IMR-90 (cell line): Measurements from ENCODE around the gene AGFG1. TPM values are rescaled to one million over a fixed set of nuclear protein-coding genes. Genes with fewer than 3 reads are reported as not detected.
A peak's percentile ranks its signal among the peaks of the same experiment; 100 is the strongest.

ENCODE experiments used
- ATAC-seq: fragments of 200-7000 bp; cut with Tn5 transposase; 2 replicates; pipeline ENCODE4 v1.9.1; 2020; ENCODE audit warnings: low read depth, mild to moderate bottlenecking, moderate library complexity
- BruUV-seq: library from RNA; stranded (reverse); fragments of 400-500 nt; replicated peaks from 2 replicates; lab custom pipeline; 2021; lab: Mats Ljungman, UMichigan
- CTCF ChIA-PET: fragments of 300-600 bp; formaldehyde crosslinking; extraction: SDS; loops from one replicate; lab custom pipeline; 2021; ENCODE audit warnings: antibody characterized with exemption; lab: Yijun Ruan, JAX
- POLR2A ChIA-PET: fragments of 300-600 bp; sonication (Branson Sonifier 250); formaldehyde crosslinking; loops from one replicate; lab custom pipeline; 2022; ENCODE audit warnings: antibody characterized with exemption; ENCODE audit not compliant: unreplicated experiment; lab: Charles Lee
- DNase-seq: peaks from one replicate; pipeline ENCODE4 v3.0.0; 2013
- H2AFZ ChIP-seq: replicated peaks from 2 replicates; pipeline ENCODE3; 2013; ENCODE audit warnings: low read length, mild to moderate bottlenecking; ENCODE audit not compliant: poor library complexity
- H2AK5ac ChIP-seq: 2 replicates; pipeline ENCODE4 v1.6.1; 2013; ENCODE audit warnings: low read depth, low read length, inconsistent platforms
- H2AK9ac ChIP-seq: replicated peaks from 2 replicates; pipeline ENCODE3; 2013; ENCODE audit warnings: mild to moderate bottlenecking, low read depth, low read length, moderate library complexity; ENCODE audit not compliant: poor library complexity
- H2BK120ac ChIP-seq: 2 replicates; pipeline ENCODE4 v1.6.1; 2013; ENCODE audit warnings: low read depth, low read length, inconsistent platforms
- H2BK15ac ChIP-seq: 3 replicates; pipeline ENCODE4 v1.6.1; 2013; ENCODE audit warnings: low read depth, low read length, inconsistent platforms
- H2BK20ac ChIP-seq: 2 replicates; pipeline ENCODE4 v1.6.1; 2013; ENCODE audit warnings: low read depth, mild to moderate bottlenecking, inconsistent platforms, low read length, moderate library complexity
- H2BK5ac ChIP-seq: 2 replicates; pipeline ENCODE4 v1.6.1; 2013; ENCODE audit warnings: mild to moderate bottlenecking, low read depth, low read length, inconsistent platforms; ENCODE audit not compliant: poor library complexity, severe bottlenecking
- H3K14ac ChIP-seq: replicated peaks from 2 replicates; pipeline ENCODE4 v1.6.1; 2013; ENCODE audit warnings: low read depth, low read length, inconsistent platforms
- H3K18ac ChIP-seq: 2 replicates; pipeline ENCODE4 v1.6.1; 2013; ENCODE audit warnings: low read depth, low read length, control low read depth
- H3K23ac ChIP-seq: 2 replicates; pipeline ENCODE4 v1.6.1; 2013; ENCODE audit warnings: low read depth, low read length, inconsistent platforms
- H3K27ac ChIP-seq: 2 replicates; pipeline ENCODE4 v1.5.1; 2013; ENCODE audit warnings: mild to moderate bottlenecking, control low read depth, low read length; ENCODE audit not compliant: insufficient read depth
- H3K27me3 ChIP-seq: 2 replicates; pipeline ENCODE4 v1.6.1; 2013; ENCODE audit warnings: low read length; ENCODE audit not compliant: control insufficient read depth, insufficient read depth
- H3K36me3 ChIP-seq: 2 replicates; pipeline ENCODE4 v1.6.1; 2013; ENCODE audit warnings: low read length, mixed read lengths; ENCODE audit not compliant: control insufficient read depth, insufficient read depth
- H3K4ac ChIP-seq: 2 replicates; pipeline ENCODE4 v1.6.1; 2013; ENCODE audit warnings: low read depth, low read length, inconsistent platforms
- H3K4me1 ChIP-seq: 2 replicates; pipeline ENCODE4 v1.6.1; 2013; ENCODE audit warnings: low read length, mixed read lengths; ENCODE audit not compliant: control insufficient read depth, insufficient read depth
- H3K4me2 ChIP-seq: 2 replicates; pipeline ENCODE4 v1.6.1; 2013; ENCODE audit warnings: low read depth, mild to moderate bottlenecking, control low read depth, low read length, moderate library complexity
- H3K4me3 ChIP-seq: 2 replicates; pipeline ENCODE4 v1.5.1; 2013; ENCODE audit warnings: low read depth, mild to moderate bottlenecking, control low read depth, low read length, moderate library complexity; ENCODE audit not compliant: insufficient read depth
- H3K56ac ChIP-seq: 2 replicates; pipeline ENCODE4 v1.6.1; 2013; ENCODE audit warnings: low read length, inconsistent platforms; ENCODE audit not compliant: insufficient read depth; ENCODE audit errors: extremely low read depth
- H3K79me1 ChIP-seq, 2 experiments: 2 replicates each; pipeline ENCODE4 v1.6.1; 2013; ENCODE audit warnings: low read length in 2 of 2, inconsistent platforms in 1 of 2, low read depth in 1 of 2
- H3K9ac ChIP-seq: 2 replicates; pipeline ENCODE4 v1.6.1; 2013; ENCODE audit warnings: low read depth, low read length, control low read depth
- H3K9me1 ChIP-seq: 2 replicates; pipeline ENCODE4 v1.6.1; 2013; ENCODE audit warnings: low read length, inconsistent platforms; ENCODE audit not compliant: insufficient read depth
- H3K9me3 ChIP-seq: 2 replicates; pipeline ENCODE4 v1.6.1; 2013; ENCODE audit warnings: low read length; ENCODE audit not compliant: control insufficient read depth, insufficient read depth
- H4K20me1 ChIP-seq: 2 replicates; pipeline ENCODE4 v1.6.1; 2013; ENCODE audit warnings: low read length, inconsistent platforms; ENCODE audit not compliant: insufficient read depth
- H4K5ac ChIP-seq: 2 replicates; pipeline ENCODE4 v1.6.1; 2013; ENCODE audit warnings: mild to moderate bottlenecking, low read depth, low read length, control low read depth
- H4K8ac ChIP-seq, 2 experiments: 2 replicates each; pipeline ENCODE4 v1.6.1; 2013; ENCODE audit warnings: low read depth in 2 of 2, low read length in 2 of 2, control low read depth in 1 of 2, inconsistent platforms in 1 of 2
- H4K91ac ChIP-seq: 2 replicates; pipeline ENCODE4 v1.6.1; 2013; ENCODE audit warnings: low read depth, low read length, inconsistent platforms; ENCODE audit not compliant: insufficient read depth
- BHLHE40 ChIP-seq: fragments of 150-350 bp; IDR thresholded peaks from 2 replicates; pipeline ENCODE4 v1.6.1; 2016; ENCODE audit warnings: mild to moderate bottlenecking, low read depth, low read length
- MAFK ChIP-seq: IDR thresholded peaks from 2 replicates; pipeline ENCODE4 v1.6.1; 2012; ENCODE audit warnings: low read depth, low read length, improper control_type of control experiment
- SMC3 ChIP-seq: fragments of 150-350 bp; IDR thresholded peaks from 2 replicates; pipeline ENCODE4 v1.6.1; 2016; ENCODE audit warnings: low read depth, mild to moderate bottlenecking, antibody characterized with exemption, low read length, moderate library complexity
- WGBS, 2 experiments: methylation state at CpG; one replicate each; pipeline versions ENCODE4 v1.1.5 to v1.1.7; 2013; ENCODE audit warnings: missing lambda C conversion rate in 2 of 2; ENCODE audit not compliant: insufficient read length in 1 of 2; ENCODE audit errors: extremely low coverage in 2 of 2; 5-methylcytosine and 5-hydroxymethylcytosine counted together
- dilution Hi-C: fragments of 300-500 bp; cut with HindIII; formaldehyde crosslinking; loops from one replicate; pipeline ENCODE4 v1.14.3; 2018; ENCODE audit warnings: low sequenced_read_pairs; ENCODE audit not compliant: unreplicated experiment
- in situ Hi-C: fragments of 300-500 bp; cut with MboI; formaldehyde crosslinking; loops from 3 replicates; pipeline ENCODE4 v1.14.3; 2019; ENCODE audit warnings: low sequenced_read_pairs, inconsistent platforms, mixed read lengths
- intact Hi-C: fragments of 100-400 bp; cut with micrococcal nuclease; formaldehyde crosslinking; loops from 2 replicates; pipeline ENCODE4 v1.10.0; 2022
- polyA plus RNA-seq, 3 experiments: library from polyadenylated mRNA; depleted of rRNA; stranded (reverse); fragments of >200 nt; gene quantifications; 2 replicates each; pipeline ENCODE4 v1.2.3, GENCODE V29; 2012; ENCODE audit warnings: low replicate concordance in 1 of 3
- total RNA-seq: library from RNA; depleted of rRNA; stranded (reverse); fragments of >200 nt; gene quantifications from 2 replicates; pipeline ENCODE4 v1.2.3, GENCODE V29; 2012
- TF ChIP-seq, protein P1 (sequence below): fragments of 150-350 bp; IDR thresholded peaks from 2 replicates; pipeline ENCODE4 v1.6.1; 2017; ENCODE audit warnings: mild to moderate bottlenecking, antibody characterized with exemption, low read length, low read depth

Gene AGFG1
- total and polyA plus RNA-seq, 2 of the 4 experiments (the other 2 are of a cell fraction) = 58.4 to 126 TPM

- Histone ChIP-seq H3K4me1 (peaks cover 10% of the 10 kb centered on the region), H2AK9ac (no peak overlapping the region), H3K9me1 (peaks cover 15% of the 10 kb centered on the region), H3K9ac (no peak overlapping the region), H3K4me2 (no peak overlapping the region), H3K56ac (no peak overlapping the region), H2AK5ac (no peak overlapping the region), H2BK120ac (no peak overlapping the region), H2BK15ac (no peak overlapping the region), H3K9me3 (no peaks in the 10 kb centered on the region), H3K36me3 (no peaks in the 10 kb centered on the region; the same call in 1 of the 2 replicates), H3K79me1 (peaks cover 21 to 63% of the 10 kb centered on the region in 2 experiments), H2BK5ac (no peak overlapping the region), H3K4ac (no peak overlapping the region), H3K23ac (no peak overlapping the region), H3K14ac (no peak overlapping the region), H3K18ac (no peak overlapping the region), H4K91ac (no peak overlapping the region), H4K20me1 (peaks cover 79% of the 10 kb centered on the region), H3K27me3 (no peaks in the 10 kb centered on the region), H3K27ac (no peak overlapping the region), H4K5ac (no peak overlapping the region), H2AFZ (no peak overlapping the region), H4K8ac (no peak overlapping the region), H3K4me3 (no peak overlapping the region), H2BK20ac (no peak overlapping the region)
- intact Hi-C loops = loop anchor here (5.0 kb wide), 2 partner anchors 38 to 103 kb away; partner anchors contain the start of gene AGFG1
- peak; percentile 42 for ATAC-seq
- no TSS peak for BruUV-seq
- ChIA-PET CTCF (no interaction called here), POLR2A (no interaction called here)
- no CpG with 5 or more reads among the region's 2 CpGs for WGBS, 2 experiments
- TF ChIP-seq, protein P1, sequence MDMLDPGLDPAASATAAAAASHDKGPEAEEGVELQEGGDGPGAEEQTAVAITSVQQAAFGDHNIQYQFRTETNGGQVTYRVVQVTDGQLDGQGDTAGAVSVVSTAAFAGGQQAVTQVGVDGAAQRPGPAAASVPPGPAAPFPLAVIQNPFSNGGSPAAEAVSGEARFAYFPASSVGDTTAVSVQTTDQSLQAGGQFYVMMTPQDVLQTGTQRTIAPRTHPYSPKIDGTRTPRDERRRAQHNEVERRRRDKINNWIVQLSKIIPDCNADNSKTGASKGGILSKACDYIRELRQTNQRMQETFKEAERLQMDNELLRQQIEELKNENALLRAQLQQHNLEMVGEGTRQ = no peak
- TF ChIP-seq SMC3 (no peak), BHLHE40 (no peak), MAFK (no peak)
- no peak for DNase-seq
- in situ Hi-C loops = no loop called here
- dilution Hi-C loops = no loop called here
These were observed 38.6 kb downstream of the AGFG1 start for GRCh38 chr2:227510620-227510958.
